ENCODE data around the gene SLC7A6.

DNA sequence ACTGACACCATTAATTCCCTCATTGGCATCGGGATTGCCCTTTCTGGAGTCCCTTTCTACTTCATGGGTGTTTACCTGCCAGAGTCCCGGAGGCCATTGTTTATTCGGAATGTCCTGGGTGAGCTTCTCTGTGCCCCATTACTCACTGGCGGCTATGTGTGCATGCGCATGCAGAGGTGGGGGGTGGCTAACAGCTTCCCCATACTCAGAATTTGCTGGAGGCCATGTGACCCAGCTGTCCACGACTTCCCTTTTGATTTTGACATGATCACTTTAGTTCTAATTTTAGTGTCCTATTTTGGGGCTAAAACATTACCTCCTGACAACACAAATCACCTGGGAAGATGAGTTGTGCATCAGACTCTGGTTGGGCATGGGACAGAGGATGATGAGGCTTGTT lies 32.4 kb downstream of the SLC7A6 start:
- no peak for TF ChIP-seq POLR2AphosphoS5 (IDR thresholded peaks at IDR 0.05; ENCODE audit: borderline replicate concordance, low read depth, low read length)
- TF ChIP-seq EZH2 (IDR thresholded peaks at IDR 0.05): no peak
